IMR-90 (cell line): Measurements from ENCODE around the gene ATP6V0C. TPM values are rescaled to one million over a fixed set of nuclear protein-coding genes. Genes with fewer than 3 reads are reported as not detected.

Experiments used
- ATAC-seq: fragments of 200-7000 bp; cut with Tn5 transposase; 2 replicates; pipeline ENCODE4 v1.9.1; 2020; ENCODE audit warnings: low read depth, mild to moderate bottlenecking, moderate library complexity
- BruUV-seq: library from RNA; stranded (reverse); fragments of 400-500 nt; replicated peaks from 2 replicates; lab custom pipeline; 2021; lab: Mats Ljungman, UMichigan
- CTCF ChIA-PET: fragments of 300-600 bp; formaldehyde crosslinking; extraction: SDS; loops from one replicate; lab custom pipeline; 2021; ENCODE audit warnings: antibody characterized with exemption; lab: Yijun Ruan, JAX
- POLR2A ChIA-PET: fragments of 300-600 bp; sonication (Branson Sonifier 250); formaldehyde crosslinking; loops from one replicate; lab custom pipeline; 2022; ENCODE audit warnings: antibody characterized with exemption; ENCODE audit not compliant: unreplicated experiment; lab: Charles Lee
- DNase-seq: peaks from one replicate; pipeline ENCODE4 v3.0.0; 2013
- H2AFZ ChIP-seq: replicated peaks from 2 replicates; pipeline ENCODE3; 2013; ENCODE audit warnings: low read length, mild to moderate bottlenecking; ENCODE audit not compliant: poor library complexity
- H2AK5ac ChIP-seq: 2 replicates; pipeline ENCODE4 v1.6.1; 2013; ENCODE audit warnings: low read depth, low read length, inconsistent platforms
- H2AK9ac ChIP-seq: replicated peaks from 2 replicates; pipeline ENCODE3; 2013; ENCODE audit warnings: mild to moderate bottlenecking, low read depth, low read length, moderate library complexity; ENCODE audit not compliant: poor library complexity
- H2BK120ac ChIP-seq: 2 replicates; pipeline ENCODE4 v1.6.1; 2013; ENCODE audit warnings: low read depth, low read length, inconsistent platforms
- H2BK15ac ChIP-seq: 3 replicates; pipeline ENCODE4 v1.6.1; 2013; ENCODE audit warnings: low read depth, low read length, inconsistent platforms
- H2BK20ac ChIP-seq: 2 replicates; pipeline ENCODE4 v1.6.1; 2013; ENCODE audit warnings: low read depth, mild to moderate bottlenecking, inconsistent platforms, low read length, moderate library complexity
- H2BK5ac ChIP-seq: 2 replicates; pipeline ENCODE4 v1.6.1; 2013; ENCODE audit warnings: mild to moderate bottlenecking, low read depth, low read length, inconsistent platforms; ENCODE audit not compliant: poor library complexity, severe bottlenecking
- H3K14ac ChIP-seq: replicated peaks from 2 replicates; pipeline ENCODE4 v1.6.1; 2013; ENCODE audit warnings: low read depth, low read length, inconsistent platforms
- H3K18ac ChIP-seq: 2 replicates; pipeline ENCODE4 v1.6.1; 2013; ENCODE audit warnings: low read depth, low read length, control low read depth
- H3K23ac ChIP-seq: 2 replicates; pipeline ENCODE4 v1.6.1; 2013; ENCODE audit warnings: low read depth, low read length, inconsistent platforms
- H3K27ac ChIP-seq: 2 replicates; pipeline ENCODE4 v1.5.1; 2013; ENCODE audit warnings: mild to moderate bottlenecking, control low read depth, low read length; ENCODE audit not compliant: insufficient read depth
- H3K27me3 ChIP-seq: 2 replicates; pipeline ENCODE4 v1.6.1; 2013; ENCODE audit warnings: low read length; ENCODE audit not compliant: control insufficient read depth, insufficient read depth
- H3K36me3 ChIP-seq: 2 replicates; pipeline ENCODE4 v1.6.1; 2013; ENCODE audit warnings: low read length, mixed read lengths; ENCODE audit not compliant: control insufficient read depth, insufficient read depth
- H3K4ac ChIP-seq: 2 replicates; pipeline ENCODE4 v1.6.1; 2013; ENCODE audit warnings: low read depth, low read length, inconsistent platforms
- H3K4me1 ChIP-seq: 2 replicates; pipeline ENCODE4 v1.6.1; 2013; ENCODE audit warnings: low read length, mixed read lengths; ENCODE audit not compliant: control insufficient read depth, insufficient read depth
- H3K4me2 ChIP-seq: 2 replicates; pipeline ENCODE4 v1.6.1; 2013; ENCODE audit warnings: low read depth, mild to moderate bottlenecking, control low read depth, low read length, moderate library complexity
- H3K4me3 ChIP-seq: 2 replicates; pipeline ENCODE4 v1.5.1; 2013; ENCODE audit warnings: low read depth, mild to moderate bottlenecking, control low read depth, low read length, moderate library complexity; ENCODE audit not compliant: insufficient read depth
- H3K56ac ChIP-seq: 2 replicates; pipeline ENCODE4 v1.6.1; 2013; ENCODE audit warnings: low read length, inconsistent platforms; ENCODE audit not compliant: insufficient read depth; ENCODE audit errors: extremely low read depth
- H3K79me1 ChIP-seq, 2 experiments: 2 replicates each; pipeline ENCODE4 v1.6.1; 2013; ENCODE audit warnings: low read length in 2 of 2, inconsistent platforms in 1 of 2, low read depth in 1 of 2
- H3K9ac ChIP-seq: 2 replicates; pipeline ENCODE4 v1.6.1; 2013; ENCODE audit warnings: low read depth, low read length, control low read depth
- H3K9me1 ChIP-seq: 2 replicates; pipeline ENCODE4 v1.6.1; 2013; ENCODE audit warnings: low read length, inconsistent platforms; ENCODE audit not compliant: insufficient read depth
- H3K9me3 ChIP-seq: 2 replicates; pipeline ENCODE4 v1.6.1; 2013; ENCODE audit warnings: low read length; ENCODE audit not compliant: control insufficient read depth, insufficient read depth
- H4K20me1 ChIP-seq: 2 replicates; pipeline ENCODE4 v1.6.1; 2013; ENCODE audit warnings: low read length, inconsistent platforms; ENCODE audit not compliant: insufficient read depth
- H4K5ac ChIP-seq: 2 replicates; pipeline ENCODE4 v1.6.1; 2013; ENCODE audit warnings: mild to moderate bottlenecking, low read depth, low read length, control low read depth
- H4K8ac ChIP-seq, 2 experiments: 2 replicates each; pipeline ENCODE4 v1.6.1; 2013; ENCODE audit warnings: low read depth in 2 of 2, low read length in 2 of 2, control low read depth in 1 of 2, inconsistent platforms in 1 of 2
- H4K91ac ChIP-seq: 2 replicates; pipeline ENCODE4 v1.6.1; 2013; ENCODE audit warnings: low read depth, low read length, inconsistent platforms; ENCODE audit not compliant: insufficient read depth
- BHLHE40 ChIP-seq: fragments of 150-350 bp; IDR thresholded peaks from 2 replicates; pipeline ENCODE4 v1.6.1; 2016; ENCODE audit warnings: mild to moderate bottlenecking, low read depth, low read length
- CEBPB ChIP-seq: IDR thresholded peaks from 2 replicates; pipeline ENCODE4 v1.6.1; 2012; ENCODE audit warnings: low read depth, low read length, improper control_type of control experiment
- CHD1 ChIP-seq: IDR thresholded peaks from 2 replicates; pipeline ENCODE4 v1.6.1; 2012; ENCODE audit warnings: low read depth, low read length, improper control_type of control experiment
- FOS ChIP-seq: fragments of 150-350 bp; IDR thresholded peaks from 2 replicates; pipeline ENCODE4 v1.6.1; 2016; ENCODE audit warnings: low read depth, low read length
- MAFK ChIP-seq: IDR thresholded peaks from 2 replicates; pipeline ENCODE4 v1.6.1; 2012; ENCODE audit warnings: low read depth, low read length, improper control_type of control experiment
- MAZ ChIP-seq: IDR thresholded peaks from 2 replicates; pipeline ENCODE4 v1.6.1; 2012; ENCODE audit warnings: low read depth, mild to moderate bottlenecking, low read length, improper control_type of control experiment, moderate library complexity, borderline replicate concordance
- MXI1 ChIP-seq: IDR thresholded peaks from 2 replicates; pipeline ENCODE4 v1.6.1; 2012; ENCODE audit warnings: low read depth, mild to moderate bottlenecking, low read length, moderate library complexity, borderline replicate concordance
- NFE2L2 ChIP-seq: fragments of 150-350 bp; IDR thresholded peaks from 2 replicates; pipeline ENCODE4 v1.6.1; 2016; ENCODE audit warnings: low read depth, mild to moderate bottlenecking, low read length
- RAD21 ChIP-seq: IDR thresholded peaks from 2 replicates; pipeline ENCODE4 v1.6.1; 2012; ENCODE audit warnings: low read length, improper control_type of control experiment
- RCOR1 ChIP-seq: IDR thresholded peaks from 2 replicates; pipeline ENCODE4 v1.6.1; 2012; ENCODE audit warnings: mild to moderate bottlenecking, low read length, improper control_type of control experiment; ENCODE audit not compliant: insufficient replicate concordance
- USF2 ChIP-seq: fragments of 150-350 bp; IDR thresholded peaks from 2 replicates; pipeline ENCODE4 v1.6.1; 2017; ENCODE audit warnings: mild to moderate bottlenecking, antibody characterized with exemption, low read length, low read depth
- WGBS, 2 experiments: methylation state at CpG; one replicate each; pipeline versions ENCODE4 v1.1.5 to v1.1.7; 2013; ENCODE audit warnings: missing lambda C conversion rate in 2 of 2; ENCODE audit not compliant: insufficient read length in 1 of 2; ENCODE audit errors: extremely low coverage in 2 of 2; 5-methylcytosine and 5-hydroxymethylcytosine counted together
- dilution Hi-C: fragments of 300-500 bp; cut with HindIII; formaldehyde crosslinking; loops from one replicate; pipeline ENCODE4 v1.14.3; 2018; ENCODE audit warnings: low sequenced_read_pairs; ENCODE audit not compliant: unreplicated experiment
- in situ Hi-C: fragments of 300-500 bp; cut with MboI; formaldehyde crosslinking; loops from 3 replicates; pipeline ENCODE4 v1.14.3; 2019; ENCODE audit warnings: low sequenced_read_pairs, inconsistent platforms, mixed read lengths
- intact Hi-C: fragments of 100-400 bp; cut with micrococcal nuclease; formaldehyde crosslinking; loops from 2 replicates; pipeline ENCODE4 v1.10.0; 2022
- polyA plus RNA-seq, 3 experiments: library from polyadenylated mRNA; depleted of rRNA; stranded (reverse); fragments of >200 nt; gene quantifications; 2 replicates each; pipeline ENCODE4 v1.2.3, GENCODE V29; 2012; ENCODE audit warnings: low replicate concordance in 1 of 3
- total RNA-seq: library from RNA; depleted of rRNA; stranded (reverse); fragments of >200 nt; gene quantifications from 2 replicates; pipeline ENCODE4 v1.2.3, GENCODE V29; 2012
- TF ChIP-seq, protein P1 (sequence below): conservative IDR thresholded peaks from 2 replicates; pipeline ENCODE4 v1.5.1; 2012; ENCODE audit warnings: mild to moderate bottlenecking, low read depth, low read length, improper control_type of control experiment
- TF ChIP-seq, protein P2 (sequence below): fragments of 150-350 bp; IDR thresholded peaks from 2 replicates; pipeline ENCODE4 v1.6.1; 2016; ENCODE audit warnings: low read depth, mild to moderate bottlenecking, low read length, moderate library complexity, borderline replicate concordance

Gene ATP6V0C
- total and polyA plus RNA-seq, 2 of the 4 experiments (the other 2 are of a cell fraction) = 8.4 to 107 TPM

GRCh38 chr16:2486645-2487516 lies 26.9 kb upstream of the ATP6V0C start:
- Histone ChIP-seq H3K79me1 (peaks cover 34 to 73% of the 10 kb centered on the region in 2 experiments), H2BK5ac (no peak overlapping the region), H2BK15ac (no peak overlapping the region), H3K27ac (peak overlapping the region; percentile 37; the same call in 1 of the 2 replicates), H3K56ac (no peak overlapping the region), H3K36me3 (peaks cover 2% of the 10 kb centered on the region; the same call in 1 of the 2 replicates), H3K4me1 (peaks cover 28% of the 10 kb centered on the region), H3K4me3 (no peak overlapping the region), H3K9ac (peak overlapping the region; percentile 39; the same call in 1 of the 2 replicates), H2AFZ (peak overlapping the region; percentile 80), H4K8ac (peak overlapping the region in 1 of 2 experiments; percentile 69; a peak in 1 of 4 replicates), H4K91ac (no peak overlapping the region), H2BK120ac (no peak overlapping the region), H3K4ac (no peak overlapping the region), H2BK20ac (no peak overlapping the region), H3K27me3 (no peaks in the 10 kb centered on the region), H3K4me2 (peak overlapping the region; percentile 14; the same call in 1 of the 2 replicates), H3K14ac (no peak overlapping the region), H3K9me1 (peaks cover 11% of the 10 kb centered on the region; the same call in 1 of the 2 replicates), H3K9me3 (no peaks in the 10 kb centered on the region), H4K20me1 (peaks cover 21% of the 10 kb centered on the region), H3K18ac (no peak overlapping the region), H4K5ac (no peak overlapping the region; the same call in 1 of the 2 replicates), H3K23ac (no peak overlapping the region; the same call in 1 of the 2 replicates), H2AK9ac (peak overlapping the region; percentile 87), H2AK5ac (peak overlapping the region; percentile 44; the same call in 1 of the 2 replicates)
- ATAC-seq (peak; percentile 24), DNase-seq (peak; percentile 23)
- CTCF ChIA-PET = no interaction called here
- BruUV-seq = no TSS peak
- POLR2A ChIA-PET = no interaction called here
- in situ Hi-C loops = no loop called here
- WGBS, 2 experiments = 72% methylated on average over 17 of the region's 29 CpGs; no CpG with 5 or more reads in 1 of the 2 experiments
- intact Hi-C loops = no loop called here
- dilution Hi-C loops = no loop called here
- TF ChIP-seq FOS (no peak), CEBPB (no peak), USF2 (peak; percentile 58), CHD1 (no peak), MAFK (no peak), RAD21 (peak; percentile 42), BHLHE40 (no peak), MAZ (no peak), RCOR1 (no peak), NFE2L2 (no peak), MXI1 (no peak)
- TF ChIP-seq, protein P1, sequence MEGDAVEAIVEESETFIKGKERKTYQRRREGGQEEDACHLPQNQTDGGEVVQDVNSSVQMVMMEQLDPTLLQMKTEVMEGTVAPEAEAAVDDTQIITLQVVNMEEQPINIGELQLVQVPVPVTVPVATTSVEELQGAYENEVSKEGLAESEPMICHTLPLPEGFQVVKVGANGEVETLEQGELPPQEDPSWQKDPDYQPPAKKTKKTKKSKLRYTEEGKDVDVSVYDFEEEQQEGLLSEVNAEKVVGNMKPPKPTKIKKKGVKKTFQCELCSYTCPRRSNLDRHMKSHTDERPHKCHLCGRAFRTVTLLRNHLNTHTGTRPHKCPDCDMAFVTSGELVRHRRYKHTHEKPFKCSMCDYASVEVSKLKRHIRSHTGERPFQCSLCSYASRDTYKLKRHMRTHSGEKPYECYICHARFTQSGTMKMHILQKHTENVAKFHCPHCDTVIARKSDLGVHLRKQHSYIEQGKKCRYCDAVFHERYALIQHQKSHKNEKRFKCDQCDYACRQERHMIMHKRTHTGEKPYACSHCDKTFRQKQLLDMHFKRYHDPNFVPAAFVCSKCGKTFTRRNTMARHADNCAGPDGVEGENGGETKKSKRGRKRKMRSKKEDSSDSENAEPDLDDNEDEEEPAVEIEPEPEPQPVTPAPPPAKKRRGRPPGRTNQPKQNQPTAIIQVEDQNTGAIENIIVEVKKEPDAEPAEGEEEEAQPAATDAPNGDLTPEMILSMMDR = peak; percentile 34; the same call in 1 of the 2 replicates
- TF ChIP-seq, protein P2, sequence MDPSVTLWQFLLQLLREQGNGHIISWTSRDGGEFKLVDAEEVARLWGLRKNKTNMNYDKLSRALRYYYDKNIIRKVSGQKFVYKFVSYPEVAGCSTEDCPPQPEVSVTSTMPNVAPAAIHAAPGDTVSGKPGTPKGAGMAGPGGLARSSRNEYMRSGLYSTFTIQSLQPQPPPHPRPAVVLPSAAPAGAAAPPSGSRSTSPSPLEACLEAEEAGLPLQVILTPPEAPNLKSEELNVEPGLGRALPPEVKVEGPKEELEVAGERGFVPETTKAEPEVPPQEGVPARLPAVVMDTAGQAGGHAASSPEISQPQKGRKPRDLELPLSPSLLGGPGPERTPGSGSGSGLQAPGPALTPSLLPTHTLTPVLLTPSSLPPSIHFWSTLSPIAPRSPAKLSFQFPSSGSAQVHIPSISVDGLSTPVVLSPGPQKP = no peak
